NCI-H2227 treated with DMSO at 0.1 percent for 48 hours (cell line): ENCODE measurements around the gene CDC45.

Experiments
- DNase-seq: peaks from one replicate; lab custom pipeline; 2025; lab: John Stamatoyannopoulos, UW

The CDC45 gene

DNA sequence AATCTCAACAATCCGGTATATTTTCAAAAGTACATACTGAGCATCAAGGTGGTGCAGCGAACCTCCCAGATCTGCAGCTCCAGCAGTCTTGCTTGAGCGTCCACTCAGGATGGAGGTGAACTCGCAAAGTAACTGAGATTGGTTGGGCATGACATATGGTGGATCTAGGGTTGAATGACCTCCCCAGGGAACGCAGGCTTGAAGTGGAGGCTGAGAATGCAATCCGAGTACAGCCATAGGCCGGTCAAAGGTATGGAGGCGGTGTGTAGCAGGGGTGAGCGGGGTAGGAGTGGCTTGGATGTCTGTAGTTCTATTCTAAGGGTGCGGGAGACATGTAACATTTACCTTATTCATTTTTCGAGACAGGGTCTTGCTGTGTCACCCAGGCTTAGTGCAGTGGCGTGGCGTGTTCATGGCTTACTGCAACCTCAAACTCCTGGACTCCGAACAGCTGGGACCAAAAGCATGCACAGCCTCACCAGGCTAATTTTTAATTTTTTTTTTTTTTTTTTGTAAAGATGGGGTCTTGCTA lies 31.6 kb upstream of the CDC45 start:
- peak; percentile 50 for DNase-seq

DNA sequence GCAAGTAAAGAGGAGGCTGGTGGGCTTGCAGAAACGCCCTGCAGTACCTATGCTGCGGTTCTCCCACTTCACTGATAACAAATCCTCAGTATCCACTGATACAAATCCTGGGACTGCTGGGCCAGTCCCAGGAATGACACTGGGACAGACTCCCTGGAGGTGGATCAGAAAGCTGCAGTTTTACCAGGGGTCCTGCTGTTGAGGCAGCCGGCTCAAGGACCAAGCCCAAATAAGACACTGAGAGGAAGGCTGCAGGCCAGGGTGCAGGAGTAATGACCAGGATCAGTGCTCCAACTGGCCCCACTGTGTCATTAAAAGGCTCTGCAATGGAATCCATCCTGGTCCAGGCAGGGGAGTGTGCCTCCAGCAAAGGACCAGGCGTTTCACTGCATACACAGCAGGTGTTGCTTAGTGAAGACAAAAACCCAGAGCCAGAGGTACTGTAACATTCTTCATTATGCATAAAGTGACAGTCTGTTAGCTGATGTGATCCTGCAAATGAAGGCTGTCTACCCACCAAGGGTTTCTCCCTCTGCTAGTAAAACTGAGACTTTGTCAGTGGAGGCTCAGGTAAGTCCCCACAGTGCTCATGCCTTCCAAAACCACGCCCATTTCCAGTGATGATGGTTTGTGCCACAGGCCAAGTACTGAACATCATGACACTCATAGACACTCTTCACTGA lies 30.8 kb upstream of the CDC45 start:
- no peak for DNase-seq

DNA sequence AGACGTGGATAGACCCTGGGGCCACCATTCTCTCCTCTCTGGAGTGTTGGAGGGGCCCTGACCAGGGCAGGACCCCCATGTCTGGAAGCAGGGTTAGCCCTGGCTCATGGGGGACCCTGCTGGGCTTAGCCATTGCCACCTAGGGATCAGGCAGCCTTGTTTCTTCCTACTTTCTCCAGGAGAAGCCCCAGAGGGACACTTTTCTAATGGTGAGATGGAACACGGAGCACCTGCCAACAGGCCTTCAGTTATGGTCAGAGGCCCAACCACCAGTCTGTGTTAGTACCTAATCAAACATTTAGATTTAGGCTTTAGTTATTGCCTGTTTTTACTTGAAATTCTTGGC lies 30.3 kb upstream of the CDC45 start:
- no peak for DNase-seq

DNA sequence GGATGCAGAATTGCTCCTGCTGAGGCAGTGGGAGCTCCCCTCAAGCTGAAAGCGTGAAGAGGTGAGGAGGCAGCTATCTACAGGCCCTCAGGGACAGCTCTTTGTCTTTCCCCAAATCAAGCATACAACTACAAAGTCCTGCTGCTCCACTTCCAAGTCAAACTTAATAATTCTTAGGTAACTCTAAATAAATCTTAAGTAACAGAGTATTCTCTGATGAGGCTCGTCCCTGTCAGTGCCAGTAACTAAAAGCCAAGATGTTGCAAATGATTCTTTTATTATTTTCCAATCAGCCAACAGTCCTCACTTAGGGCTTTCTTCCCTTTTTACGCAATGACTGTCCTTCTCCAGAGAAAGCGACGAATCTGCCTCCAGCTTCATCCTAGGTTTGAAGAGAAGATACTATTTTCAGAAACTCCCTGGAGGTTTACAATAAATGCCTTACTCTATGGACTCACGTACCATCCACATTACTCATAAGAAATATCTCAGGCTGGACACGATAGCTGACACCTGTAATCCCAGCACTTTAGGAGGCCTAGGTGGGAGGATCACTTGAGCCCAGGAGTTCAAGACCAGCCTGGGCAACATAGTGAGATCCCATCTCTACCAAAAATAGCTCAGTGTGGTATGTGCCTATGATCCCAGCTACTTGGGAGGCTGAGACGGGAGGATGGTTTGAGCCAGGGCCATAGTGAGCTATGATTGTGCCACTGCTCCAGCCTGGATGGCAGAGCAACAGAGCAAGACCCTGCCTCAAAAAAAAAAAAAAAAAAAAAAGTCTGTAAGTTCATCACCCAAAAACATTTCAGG lies 29.2 kb upstream of the CDC45 start:
- DNase-seq: no peak

DNA sequence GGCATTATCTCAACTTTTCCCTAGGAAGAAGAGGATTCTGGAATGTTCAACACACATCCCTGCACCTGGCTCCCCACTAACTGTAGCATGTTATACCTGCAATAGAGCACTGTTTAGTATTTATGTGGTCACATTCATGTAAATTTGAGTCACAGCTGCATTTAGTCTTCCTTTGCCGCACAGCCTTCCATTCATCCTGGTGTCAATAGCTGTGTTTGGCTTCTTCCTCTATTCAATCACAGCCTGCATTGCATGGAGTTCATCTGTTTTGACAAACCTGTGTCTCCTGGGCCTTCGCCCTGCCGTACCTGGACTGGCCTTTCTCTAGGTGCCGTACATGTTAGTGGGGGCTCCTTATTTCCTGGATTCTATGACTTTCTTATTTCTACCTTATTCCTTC lies 28.1 kb upstream of the CDC45 start:
- DNase-seq: no peak

DNA sequence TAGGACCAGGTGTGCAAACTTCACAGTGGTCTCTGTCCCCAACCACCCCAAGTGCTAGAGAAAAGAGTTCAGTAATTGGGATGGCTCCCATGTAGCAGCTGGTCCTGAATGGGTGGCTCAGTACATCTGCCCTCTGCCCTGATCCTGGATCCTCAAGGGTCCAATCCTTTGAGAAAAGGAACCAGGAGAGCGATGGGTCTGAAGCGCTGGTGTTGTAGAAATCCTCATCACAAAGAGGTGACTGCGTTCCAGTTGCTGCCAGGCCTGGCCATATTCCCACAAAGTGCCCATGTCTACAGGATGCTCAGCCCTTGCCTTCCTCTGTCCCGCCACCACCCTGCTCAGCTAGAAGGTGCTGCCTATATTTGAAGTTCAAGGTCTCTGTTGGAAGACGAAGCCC lies 26.0 kb upstream of the CDC45 start:
- no peak for DNase-seq

DNA sequence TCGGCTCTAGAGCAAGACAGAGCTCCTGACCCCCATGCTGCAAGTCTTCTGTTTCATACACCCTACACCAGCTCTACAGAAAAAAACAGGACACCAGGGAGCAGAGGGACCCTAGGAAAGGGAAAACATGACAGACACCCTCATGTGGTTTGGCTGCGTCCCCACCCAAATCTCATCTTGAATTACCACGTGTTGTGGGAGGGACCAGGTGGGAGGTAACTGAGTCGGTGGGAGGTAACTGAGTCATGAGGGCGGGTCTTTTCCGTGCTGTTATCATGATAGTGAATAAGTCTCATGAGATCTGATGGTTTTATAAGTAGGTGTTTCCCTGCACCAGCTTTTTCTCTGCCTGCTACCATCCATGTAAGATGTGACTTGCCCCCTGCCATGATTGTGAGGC lies 25.6 kb upstream of the CDC45 start:
- DNase-seq: no peak

DNA sequence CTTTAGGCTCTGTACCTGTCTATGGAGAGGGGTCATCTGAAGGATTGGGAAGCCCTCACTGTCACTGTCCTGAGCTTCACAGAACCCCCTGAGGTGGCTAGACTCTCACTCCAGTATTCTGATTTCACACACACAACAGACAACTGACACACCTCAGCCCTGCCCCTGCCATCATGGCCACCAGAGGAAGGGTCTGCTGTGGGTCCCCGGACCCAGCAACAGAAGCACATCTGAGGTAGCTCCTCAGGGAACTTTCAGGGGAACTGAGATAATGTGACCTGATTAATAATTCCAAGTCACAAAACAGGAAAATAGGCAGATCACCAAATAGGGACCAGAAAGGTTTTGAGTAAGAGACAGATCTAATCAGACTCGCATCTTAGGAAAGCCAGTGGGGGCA lies 24.7 kb upstream of the CDC45 start:
- DNase-seq: no peak

DNA sequence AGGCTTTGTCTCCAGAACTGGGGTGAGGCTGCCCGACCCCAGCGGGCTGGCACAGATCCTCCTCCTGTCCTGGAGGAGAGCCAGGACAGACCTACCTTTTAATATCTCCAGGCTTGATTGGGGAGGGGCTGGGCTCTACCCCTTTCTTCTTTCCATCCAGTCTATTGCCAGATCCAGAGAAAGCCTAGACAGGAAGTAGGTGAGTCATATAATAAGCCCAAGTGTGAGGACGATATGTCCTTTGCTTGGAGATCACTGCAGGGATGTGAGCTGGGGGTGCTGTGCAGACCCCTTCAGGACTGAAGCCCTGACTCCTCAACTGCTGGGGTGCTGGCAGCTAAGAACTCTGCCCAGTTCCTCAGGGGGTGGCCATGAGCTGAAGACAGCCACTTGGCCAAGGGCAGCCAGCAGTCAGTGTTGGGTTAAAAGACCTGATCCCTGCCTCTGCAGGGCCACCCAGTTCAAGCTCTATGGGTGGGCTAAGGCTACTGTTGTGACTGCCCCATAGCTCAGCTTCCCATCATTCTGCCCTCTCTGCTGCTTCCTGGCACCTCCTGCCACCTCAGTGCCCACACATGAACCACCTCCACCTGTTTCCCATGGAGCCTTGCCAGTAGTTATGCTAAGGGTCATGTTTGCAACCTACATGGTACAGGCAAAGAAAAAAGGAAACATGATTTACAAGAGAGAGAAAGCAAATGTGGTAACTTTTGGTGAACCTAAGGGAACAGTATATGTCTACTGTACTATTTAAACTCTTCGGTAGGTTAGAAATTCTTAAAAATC lies 23.9 kb upstream of the CDC45 start:
- no peak for DNase-seq

DNA sequence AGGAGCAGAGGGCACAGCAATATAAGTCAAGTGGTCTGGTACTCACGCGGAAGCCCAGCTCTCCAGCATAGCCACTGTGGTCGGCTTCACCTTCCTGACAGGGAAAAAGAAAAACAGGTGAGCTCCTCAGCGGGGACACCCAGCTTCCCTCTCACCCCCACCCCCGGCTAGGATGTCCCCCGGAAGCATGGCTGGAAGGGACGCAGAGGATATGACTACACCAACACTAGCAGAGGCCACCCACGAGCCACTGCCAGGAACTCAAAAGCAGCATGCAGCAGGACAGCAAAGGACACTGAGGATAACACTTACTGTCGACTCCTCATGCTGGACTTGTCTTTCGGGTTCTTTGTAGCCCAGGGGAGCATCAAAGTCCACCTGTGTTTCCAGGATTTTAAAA lies 23.2 kb upstream of the CDC45 start:
- DNase-seq: no peak

DNA sequence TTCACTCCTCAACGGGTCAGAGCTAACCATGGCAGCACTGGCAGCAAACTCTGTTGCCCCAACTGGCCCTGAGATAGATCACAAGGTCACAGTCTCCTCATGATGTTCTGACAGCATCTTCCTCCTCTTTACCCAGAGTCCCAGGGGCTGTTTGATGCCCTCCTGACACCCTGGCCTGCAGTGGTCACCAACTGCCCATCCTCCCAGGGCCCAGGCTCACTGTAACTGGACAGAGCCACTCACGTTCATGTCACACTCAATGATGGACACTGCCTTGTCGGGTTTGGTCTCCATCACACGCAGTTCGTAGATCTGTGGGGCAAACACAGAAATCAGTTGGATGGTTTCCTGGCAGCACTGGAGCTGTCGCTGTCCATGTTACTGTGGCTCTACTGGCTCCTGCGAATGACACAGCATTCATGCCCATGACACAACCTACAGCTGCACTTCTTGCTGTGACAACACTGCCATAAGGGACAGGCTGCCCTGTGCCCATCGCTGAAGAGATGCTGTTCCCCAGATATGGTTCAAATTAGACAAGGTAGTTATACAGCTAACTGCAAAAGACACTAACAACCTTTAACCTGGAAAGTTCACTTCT lies 21.8 kb upstream of the CDC45 start:
- no peak for DNase-seq

DNA sequence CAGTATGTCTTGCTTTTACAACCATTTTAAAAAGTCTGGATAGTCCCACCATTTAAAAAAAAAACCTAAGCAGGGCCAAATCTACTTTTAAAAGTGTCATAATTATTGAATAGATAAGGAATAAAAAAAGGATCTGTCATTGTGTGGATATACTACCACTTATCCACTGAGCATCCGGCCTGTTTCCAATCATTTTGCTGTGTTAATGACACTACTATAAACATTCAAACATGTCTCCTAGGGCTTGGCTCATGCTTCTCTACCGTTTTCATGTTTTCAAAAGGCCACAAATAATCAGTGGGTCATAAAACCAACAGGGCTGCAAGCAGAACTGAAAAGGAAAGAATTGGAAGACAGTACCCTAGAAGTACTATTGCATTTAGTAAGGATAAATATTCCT lies 19.7 kb upstream of the CDC45 start:
- DNase-seq: no peak

DNA sequence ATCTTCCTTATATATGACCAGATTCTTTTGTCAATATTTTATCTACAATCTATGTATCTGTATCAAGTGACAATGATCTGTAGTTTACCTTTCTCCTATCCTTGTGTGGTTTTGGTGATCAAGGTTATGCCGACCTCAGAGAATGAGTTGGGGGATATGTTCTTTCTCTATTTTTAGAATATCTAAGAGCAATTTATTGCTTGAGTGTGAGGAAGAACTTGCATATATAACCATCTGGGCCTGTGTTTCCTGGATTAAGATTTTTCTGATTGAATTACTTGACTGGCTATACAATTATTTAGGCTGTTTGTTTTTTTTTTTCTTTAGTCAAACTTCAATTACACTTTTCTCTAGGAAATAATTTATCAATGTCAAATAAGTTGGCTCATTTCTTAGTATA lies 18.2 kb upstream of the CDC45 start:
- DNase-seq: no peak

DNA sequence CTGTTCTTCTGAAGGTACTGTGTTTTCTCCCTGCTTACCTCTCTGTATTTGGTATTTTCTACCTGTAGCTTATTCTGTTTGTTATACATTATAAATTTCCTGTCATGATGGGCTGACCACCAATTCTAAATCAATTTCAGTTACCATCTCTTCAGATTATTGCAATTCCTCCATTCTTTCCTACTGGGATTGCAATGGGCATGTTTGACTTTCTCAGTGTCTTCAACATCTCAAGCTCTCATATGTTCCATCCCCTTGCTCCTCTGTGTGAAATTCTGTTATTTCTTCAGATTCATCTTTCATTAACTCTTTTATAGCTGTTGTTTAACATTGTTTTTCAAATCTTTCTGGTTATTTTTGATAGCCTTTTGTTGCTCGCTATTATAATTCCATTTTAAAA lies 16.7 kb upstream of the CDC45 start:
- DNase-seq: no peak

DNA sequence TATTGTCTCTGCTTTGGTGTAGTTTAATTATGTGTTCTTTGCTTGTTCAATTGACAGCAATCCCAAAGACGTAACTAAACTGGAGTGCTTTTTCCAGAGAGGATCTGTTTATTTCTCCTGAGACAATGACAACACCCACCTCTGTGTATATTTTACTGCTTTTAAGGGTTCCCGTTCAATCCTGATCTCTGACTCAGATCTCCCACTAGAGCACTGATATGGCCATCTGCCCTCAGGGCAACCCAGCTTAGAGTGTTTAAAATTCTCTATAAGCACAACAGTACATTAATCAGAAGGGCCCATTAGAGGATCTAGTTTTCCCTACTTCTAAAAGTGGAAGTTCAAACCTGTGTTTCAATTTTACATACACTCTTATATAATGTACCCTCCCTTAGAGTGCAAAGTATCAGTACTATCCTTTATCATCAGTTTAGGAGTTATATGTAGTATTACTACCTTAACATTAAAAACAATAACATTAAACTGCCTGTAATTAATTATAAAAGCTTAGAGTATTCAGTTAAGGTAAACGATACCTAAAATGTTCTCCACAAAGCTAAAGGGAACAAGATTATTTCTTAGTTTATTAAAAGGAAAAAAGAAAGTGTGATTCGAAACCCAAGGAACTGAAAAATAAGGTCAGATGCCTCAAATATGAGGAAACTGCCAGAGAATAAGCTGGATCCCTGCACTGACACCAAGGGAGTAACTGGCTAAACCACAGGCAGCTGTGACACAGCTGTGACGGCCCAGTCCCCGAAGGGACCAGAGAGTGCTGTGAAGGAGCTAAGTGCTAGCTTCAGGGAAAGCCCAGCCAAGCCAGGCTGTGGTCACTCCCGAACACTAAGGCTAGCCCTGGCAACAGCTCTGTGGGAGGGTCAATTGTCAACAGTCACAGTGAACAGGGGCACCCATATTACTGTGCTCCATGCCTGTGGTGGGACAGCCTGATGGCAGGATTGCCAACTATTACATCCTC lies 15.9 kb upstream of the CDC45 start:
- DNase-seq: no peak

DNA sequence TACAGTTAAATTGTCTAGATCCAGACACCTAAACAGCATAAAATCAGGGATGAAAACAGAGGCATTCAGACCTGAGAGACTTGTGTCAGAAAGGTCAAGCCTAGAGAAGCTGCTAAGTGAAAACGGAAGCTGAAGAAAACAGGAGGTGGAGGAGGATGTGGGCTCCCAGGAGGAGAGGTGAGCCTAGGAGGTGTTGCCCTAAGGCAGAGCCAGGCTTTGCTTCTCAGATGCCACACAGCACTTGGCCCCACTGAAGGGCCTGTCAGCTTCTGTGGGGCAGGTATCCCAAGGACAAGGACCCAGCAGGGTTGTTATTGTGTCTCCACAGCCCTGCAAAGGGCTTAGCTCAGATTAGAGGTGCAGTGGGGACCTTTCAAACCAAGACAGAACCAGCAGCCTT lies 15.2 kb upstream of the CDC45 start:
- DNase-seq: no peak

DNA sequence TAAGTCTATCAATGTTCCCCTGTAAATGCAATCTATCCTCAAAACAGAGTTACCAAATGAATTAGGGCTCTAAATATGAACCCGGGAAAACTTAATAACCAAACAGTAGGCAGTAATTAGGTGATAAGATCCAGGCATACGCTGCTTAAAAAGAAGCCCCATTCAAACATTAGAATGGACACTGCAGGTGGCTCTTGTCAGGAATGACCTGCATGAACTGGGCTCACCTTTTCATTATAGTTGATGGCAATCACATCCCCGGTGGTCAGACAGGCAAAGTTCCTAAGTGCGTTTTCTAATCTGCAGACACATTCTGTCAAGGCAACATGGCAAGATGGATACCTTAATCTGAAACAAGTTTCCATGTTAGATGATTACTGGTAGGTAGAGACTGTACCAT lies 14.7 kb upstream of the CDC45 start:
- DNase-seq: no peak

DNA sequence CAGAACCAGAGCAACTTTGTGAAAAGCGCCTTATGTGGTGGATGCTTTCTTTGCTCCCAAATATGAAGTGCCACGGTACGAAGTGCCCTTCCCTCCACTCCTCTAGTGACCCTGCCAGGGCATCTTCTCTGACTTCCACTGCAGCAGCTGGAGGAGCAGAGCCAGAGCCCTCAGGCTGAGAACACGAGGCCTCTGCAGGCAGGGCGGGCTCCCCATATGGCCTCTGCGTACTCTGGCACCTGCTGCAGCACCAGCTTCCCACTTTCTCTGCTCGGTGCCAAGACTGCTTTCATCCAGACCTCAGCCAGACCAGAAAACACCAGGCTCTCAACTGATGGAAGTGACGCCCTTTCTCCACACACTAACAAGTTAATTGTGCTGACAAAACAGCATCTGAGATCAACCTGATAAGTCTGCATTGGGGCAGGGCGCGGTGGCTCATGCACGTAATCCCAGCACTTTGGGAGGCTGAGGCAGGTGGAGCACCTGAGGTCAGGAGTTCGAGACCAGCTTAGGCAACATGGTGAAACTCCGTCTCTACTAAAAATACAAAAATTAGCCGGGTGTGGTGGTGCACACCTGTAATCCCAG lies 13.5 kb upstream of the CDC45 start:
- DNase-seq: no peak

DNA sequence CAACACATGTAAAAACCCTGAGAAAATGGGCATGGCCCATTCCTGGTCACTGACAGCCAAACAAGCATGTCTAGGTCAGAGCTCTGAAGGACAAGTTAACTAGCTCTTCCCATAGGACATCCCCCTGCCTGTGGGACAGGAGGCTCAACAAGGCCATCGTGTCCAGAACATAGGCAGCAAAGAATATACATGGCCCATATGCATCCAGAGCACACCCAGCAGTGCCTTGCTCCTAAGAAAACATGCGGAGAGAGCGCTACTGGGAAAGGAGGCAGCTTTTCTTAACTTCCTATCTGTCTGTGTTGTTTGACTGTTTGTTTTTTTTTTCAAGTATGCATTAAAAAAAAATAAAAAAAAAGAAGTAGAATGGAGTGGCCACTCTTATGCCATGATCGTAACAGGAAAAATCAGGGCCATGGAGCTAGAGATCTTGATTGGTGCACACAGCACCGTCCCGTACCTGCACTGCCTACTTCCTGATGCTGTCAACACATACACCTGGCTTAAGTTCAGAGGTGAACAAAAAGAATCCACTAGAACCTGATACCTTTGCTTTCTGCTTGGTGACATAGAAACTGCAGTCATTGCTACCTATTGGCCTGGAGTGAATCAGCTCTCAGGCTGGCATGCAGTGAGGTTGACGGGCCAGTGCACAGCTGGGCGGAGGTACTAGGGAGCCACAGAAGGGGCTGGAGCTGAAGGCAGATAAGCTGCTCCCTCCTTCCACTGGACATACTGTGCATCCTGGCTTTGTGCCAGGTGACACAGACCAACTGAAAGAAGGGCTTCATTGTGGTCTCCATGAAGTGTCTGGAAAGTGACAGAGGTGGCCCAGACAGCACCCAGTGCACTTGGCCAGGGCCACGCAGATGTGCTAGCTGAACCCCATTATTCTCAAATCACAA lies 12.6 kb upstream of the CDC45 start:
- DNase-seq: no peak

DNA sequence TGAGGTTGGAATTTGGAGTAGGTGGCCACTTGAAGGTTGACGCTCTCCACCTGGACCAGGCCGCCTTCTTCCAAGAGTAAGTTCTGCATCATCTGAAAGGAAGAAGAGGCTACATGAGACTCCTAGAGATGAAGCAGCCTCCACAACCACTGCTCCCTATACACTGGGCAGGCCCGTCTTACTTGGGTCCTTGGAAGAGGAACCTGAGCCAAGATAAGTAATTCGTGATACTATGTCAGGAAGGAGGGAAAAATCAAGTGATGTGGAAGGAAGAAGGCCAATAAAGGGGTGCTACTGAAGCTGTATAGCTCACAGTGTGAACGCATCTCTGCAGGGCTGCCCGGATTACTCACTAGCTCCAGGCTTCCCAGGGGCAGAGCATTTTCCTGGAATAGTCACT lies 11.8 kb upstream of the CDC45 start:
- no peak for DNase-seq
